Measurements from ENCODE around the gene CNNM3.
A peak's percentile ranks its signal among the peaks of the same experiment; 100 is the strongest.

Gene CNNM3

GRCh38 chr2:96823198-96823597 is 7.1 kb downstream of the CNNM3 start:
- Histone ChIP-seq H3K9me3 (ENCODE audit: insufficient read depth, low read depth, low read length) (no peaks in the 10 kb centered on the region), H3K36me3 (ENCODE audit: insufficient read depth, low read length) (peaks cover 68% of the 10 kb centered on the region), H3K4me3 (ENCODE audit: low read length) (no peak overlapping the region), H3K27me3 (ENCODE audit: insufficient read depth, low read length) (no peaks in the 10 kb centered on the region), H3K27ac (ENCODE audit: low read depth, low read length) (no peak overlapping the region), H3K4me1 (ENCODE audit: insufficient read depth, low read length) (0 out of 2 replicates have a peak, but pooled peaks cover 6% of the 10 kb centered on the region), H3K9ac (ENCODE audit: low read depth, low read length) (no peak overlapping the region)
- WGBS, result 95% methylated on average over 11 of the region's 11 CpGs

- WGBS, result 93% methylated on average over 6 of the region's 6 CpGs
- no peak overlapping the region for H3K27ac ChIP-seq (ENCODE audit: low read depth, low read length)
- no peak overlapping the region for H3K9ac ChIP-seq (ENCODE audit: low read depth, low read length)
- H3K27me3 ChIP-seq (ENCODE audit: insufficient read depth, low read length), result no peaks in the 10 kb centered on the region
- no peak overlapping the region for H3K4me3 ChIP-seq (ENCODE audit: low read length)
- H3K36me3 ChIP-seq (ENCODE audit: insufficient read depth, low read length), result peaks cover 72% of the 10 kb centered on the region
- 0 out of 2 replicates have a peak, but pooled peaks cover 3% of the 10 kb centered on the region for H3K4me1 ChIP-seq (ENCODE audit: insufficient read depth, low read length)
- H3K9me3 ChIP-seq (ENCODE audit: insufficient read depth, low read depth, low read length), result no peaks in the 10 kb centered on the region
Measured at GRCh38 chr2:96824079-96824870, 8.2 kb downstream of the CNNM3 start.

DNA sequence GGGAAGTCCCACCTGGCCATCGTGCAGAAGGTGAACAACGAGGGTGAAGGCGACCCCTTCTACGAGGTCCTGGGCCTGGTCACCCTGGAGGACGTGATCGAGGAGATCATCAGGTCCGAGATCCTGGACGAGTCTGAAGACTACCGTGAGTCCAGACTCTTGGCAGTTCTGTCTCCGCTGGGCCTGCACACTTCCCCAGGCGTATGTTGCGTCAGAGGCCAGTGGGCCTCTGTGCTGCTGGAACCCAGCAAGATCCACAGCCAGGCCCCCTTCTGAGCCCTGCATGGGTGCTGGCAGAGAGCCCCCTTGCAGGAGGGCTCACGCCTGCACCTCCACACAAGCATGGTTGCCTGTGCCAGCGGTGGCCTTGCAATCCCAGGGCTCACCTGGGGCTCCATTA is 9.0 kb downstream of the CNNM3 start:
- WGBS, result 95% methylated on average over 14 of the region's 14 CpGs
- Histone ChIP-seq H3K9me3 (ENCODE audit: insufficient read depth, low read depth, low read length) (no peaks in the 10 kb centered on the region), H3K4me3 (ENCODE audit: low read length) (no peak overlapping the region), H3K36me3 (ENCODE audit: insufficient read depth, low read length) (peaks cover 76% of the 10 kb centered on the region), H3K4me1 (ENCODE audit: insufficient read depth, low read length) (no peaks in the 10 kb centered on the region), H3K9ac (ENCODE audit: low read depth, low read length) (no peak overlapping the region), H3K27ac (ENCODE audit: low read depth, low read length) (no peak overlapping the region), H3K27me3 (ENCODE audit: insufficient read depth, low read length) (no peaks in the 10 kb centered on the region)

DNA sequence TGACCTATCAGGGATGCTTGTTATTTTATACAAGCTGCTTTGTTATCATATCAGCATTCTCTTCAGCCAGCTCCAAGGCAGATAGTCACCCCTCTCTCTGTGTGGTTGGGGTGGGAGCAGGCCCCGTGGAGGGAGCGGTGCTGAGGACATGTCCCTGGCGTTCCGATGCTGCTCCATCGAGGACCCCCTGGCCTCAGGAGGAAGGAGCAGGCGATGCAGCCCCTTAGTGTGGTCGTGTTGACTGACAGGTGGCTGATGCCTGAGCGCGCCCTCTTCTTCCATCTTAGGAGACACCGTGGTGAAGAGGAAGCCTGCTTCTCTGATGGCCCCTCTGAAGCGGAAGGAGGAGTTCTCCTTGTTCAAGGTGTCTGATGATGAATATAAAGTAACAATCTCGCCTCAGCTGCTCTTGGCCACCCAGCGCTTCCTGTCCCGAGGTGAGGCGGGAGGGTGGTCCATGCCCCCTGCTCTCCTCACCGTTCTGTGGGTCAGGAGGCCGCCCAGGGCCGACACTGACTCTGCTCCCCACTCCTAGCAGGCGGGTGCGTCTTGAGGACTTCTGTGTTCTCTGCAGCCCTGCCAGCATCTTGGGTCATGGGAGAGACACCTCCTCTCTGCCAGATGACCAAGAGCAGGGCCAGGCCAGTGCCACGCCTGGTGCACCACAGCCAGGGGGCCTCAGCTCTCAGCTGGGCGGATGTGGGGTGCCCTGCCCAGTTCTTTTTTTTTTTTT is 10.6 kb downstream of the CNNM3 start:
- Histone ChIP-seq H3K9me3 (ENCODE audit: insufficient read depth, low read depth, low read length) (no peaks in the 10 kb centered on the region), H3K36me3 (ENCODE audit: insufficient read depth, low read length) (peaks cover 85% of the 10 kb centered on the region)
- WGBS, result 97% methylated on average over 22 of the region's 22 CpGs

DNA sequence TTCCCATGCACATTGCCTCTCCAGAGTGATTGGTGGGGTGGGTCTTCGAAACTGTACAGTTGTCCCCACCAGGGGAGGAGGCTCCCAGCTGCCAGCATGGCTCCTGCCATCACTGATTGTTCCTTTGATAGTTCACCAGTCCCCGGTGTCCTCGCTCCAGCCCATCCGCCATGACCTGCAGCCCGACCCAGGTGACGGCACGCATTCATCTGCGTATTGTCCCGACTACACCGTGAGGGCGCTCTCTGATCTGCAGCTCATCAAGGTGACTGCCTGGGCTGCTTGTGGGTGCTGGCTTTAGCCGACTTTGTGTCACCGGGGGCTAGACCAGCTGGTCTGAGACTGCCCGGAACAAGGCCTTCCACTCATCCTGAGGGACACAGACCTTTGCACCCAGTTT is 12.4 kb downstream of the CNNM3 start:
- Histone ChIP-seq H3K4me1 (ENCODE audit: insufficient read depth, low read length) (peaks cover 23% of the 10 kb centered on the region), H3K27ac (ENCODE audit: low read depth, low read length) (no peak overlapping the region), H3K4me3 (ENCODE audit: low read length) (no peak overlapping the region), H3K27me3 (ENCODE audit: insufficient read depth, low read length) (no peaks in the 10 kb centered on the region), H3K9me3 (ENCODE audit: insufficient read depth, low read depth, low read length) (no peaks in the 10 kb centered on the region), H3K9ac (ENCODE audit: low read depth, low read length) (no peak overlapping the region), H3K36me3 (ENCODE audit: insufficient read depth, low read length) (peaks cover 83% of the 10 kb centered on the region)
- WGBS, result 95% methylated on average over 14 of the region's 14 CpGs

More for the DNA sequence above, 10.6 kb downstream of the CNNM3 start:
- Histone ChIP-seq H3K27ac (ENCODE audit: low read depth, low read length) (no peak overlapping the region), H3K4me1 (ENCODE audit: insufficient read depth, low read length) (peaks cover 6% of the 10 kb centered on the region; the same call in 1 of the 2 replicates), H3K4me3 (ENCODE audit: low read length) (no peak overlapping the region), H3K9ac (ENCODE audit: low read depth, low read length) (no peak overlapping the region), H3K27me3 (ENCODE audit: insufficient read depth, low read length) (no peaks in the 10 kb centered on the region)

- Histone ChIP-seq H3K27me3 (ENCODE audit: insufficient read depth, low read length) (no peaks in the 10 kb centered on the region), H3K9ac (ENCODE audit: low read depth, low read length) (no peak overlapping the region), H3K27ac (ENCODE audit: low read depth, low read length) (no peak overlapping the region), H3K4me3 (ENCODE audit: low read length) (no peak overlapping the region), H3K36me3 (ENCODE audit: insufficient read depth, low read length) (peaks cover 82% of the 10 kb centered on the region), H3K4me1 (ENCODE audit: insufficient read depth, low read length) (peaks cover 25% of the 10 kb centered on the region), H3K9me3 (ENCODE audit: insufficient read depth, low read depth, low read length) (no peaks in the 10 kb centered on the region)
- WGBS, result 95% methylated on average over 13 of the region's 13 CpGs
Measured at GRCh38 chr2:96828874-96829273, 12.8 kb downstream of the CNNM3 start.

- WGBS, result 93% methylated on average over 5 of the region's 5 CpGs
- Histone ChIP-seq H3K27me3 (ENCODE audit: insufficient read depth, low read length) (no peaks in the 10 kb centered on the region), H3K36me3 (ENCODE audit: insufficient read depth, low read length) (peaks cover 80% of the 10 kb centered on the region), H3K9me3 (ENCODE audit: insufficient read depth, low read depth, low read length) (no peaks in the 10 kb centered on the region), H3K4me3 (ENCODE audit: low read length) (no peak overlapping the region), H3K4me1 (ENCODE audit: insufficient read depth, low read length) (peaks cover 25% of the 10 kb centered on the region), H3K9ac (ENCODE audit: low read depth, low read length) (no peak overlapping the region), H3K27ac (ENCODE audit: low read depth, low read length) (no peak overlapping the region)
Measured at GRCh38 chr2:96830044-96830562, 14.0 kb downstream of the CNNM3 start.

- Histone ChIP-seq H3K4me1 (ENCODE audit: insufficient read depth, low read length) (peaks cover 25% of the 10 kb centered on the region), H3K27me3 (ENCODE audit: insufficient read depth, low read length) (no peaks in the 10 kb centered on the region), H3K27ac (ENCODE audit: low read depth, low read length) (peak overlapping the region; percentile 87; the same call in 1 of the 2 replicates), H3K9me3 (ENCODE audit: insufficient read depth, low read depth, low read length) (no peaks in the 10 kb centered on the region), H3K36me3 (ENCODE audit: insufficient read depth, low read length) (peaks cover 67% of the 10 kb centered on the region), H3K4me3 (ENCODE audit: low read length) (no peak overlapping the region), H3K9ac (ENCODE audit: low read depth, low read length) (no peak overlapping the region)
- 91% methylated on average over 10 of the region's 10 CpGs for WGBS
Measured at GRCh38 chr2:96831679-96832078, 15.6 kb downstream of the CNNM3 start.

- H3K27me3 ChIP-seq (ENCODE audit: insufficient read depth, low read length), result no peaks in the 10 kb centered on the region
- H3K27ac ChIP-seq (ENCODE audit: low read depth, low read length), result peak overlapping the region; percentile 87
- peaks cover 25% of the 10 kb centered on the region for H3K4me1 ChIP-seq (ENCODE audit: insufficient read depth, low read length)
- no peaks in the 10 kb centered on the region for H3K9me3 ChIP-seq (ENCODE audit: insufficient read depth, low read depth, low read length)
- peak overlapping the region; percentile 41; the same call in 1 of the 2 replicates for H3K4me3 ChIP-seq (ENCODE audit: low read length)
- H3K9ac ChIP-seq (ENCODE audit: low read depth, low read length), result peak overlapping the region; percentile 56
- H3K36me3 ChIP-seq (ENCODE audit: insufficient read depth, low read length), result peaks cover 63% of the 10 kb centered on the region
- WGBS, result 58% methylated on average over 11 of the region's 11 CpGs
Measured at GRCh38 chr2:96832408-96832753, 16.3 kb downstream of the CNNM3 start.

DNA sequence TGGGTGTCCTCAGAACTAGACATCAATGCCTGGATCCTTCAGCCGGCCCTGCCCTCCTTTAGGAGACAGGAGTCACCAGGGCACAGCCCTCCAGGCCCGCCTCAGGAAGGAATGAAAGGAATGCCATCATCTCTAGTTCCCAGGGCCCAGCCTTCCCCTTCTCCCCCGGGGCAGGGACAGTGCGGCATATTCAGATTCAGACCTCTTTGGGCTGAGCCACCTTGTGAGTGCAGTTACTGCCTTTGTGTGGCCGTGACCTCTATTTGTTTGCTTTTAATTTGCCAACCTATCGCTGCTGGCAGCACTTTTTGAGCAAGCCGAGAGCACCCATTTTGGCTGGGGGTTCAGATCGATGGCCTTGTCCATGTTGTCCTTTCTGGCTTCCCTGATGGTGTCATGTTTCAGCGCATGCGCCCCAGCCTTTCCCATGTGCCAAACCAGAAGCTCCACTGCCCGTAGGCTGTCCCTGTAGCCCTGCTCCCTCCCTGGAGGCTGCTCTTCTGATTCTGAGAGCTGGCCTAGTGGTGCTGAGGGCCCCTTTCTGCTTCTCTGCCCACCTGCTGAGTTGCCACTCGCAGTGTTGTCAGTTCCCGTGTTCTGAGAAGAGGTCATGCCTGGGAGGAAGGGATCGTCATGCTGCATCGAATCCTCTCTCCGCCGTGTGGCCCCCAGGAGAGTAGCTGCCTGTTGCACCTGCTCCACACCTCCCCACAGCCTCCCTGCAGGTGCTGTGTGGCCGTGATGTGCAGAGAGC is 16.9 kb downstream of the CNNM3 start:
- Histone ChIP-seq H3K4me1 (ENCODE audit: insufficient read depth, low read length) (peaks cover 25% of the 10 kb centered on the region), H3K4me3 (ENCODE audit: low read length) (peak overlapping the region; percentile 41), H3K9me3 (ENCODE audit: insufficient read depth, low read depth, low read length) (no peaks in the 10 kb centered on the region), H3K36me3 (ENCODE audit: insufficient read depth, low read length) (peaks cover 59% of the 10 kb centered on the region), H3K27ac (ENCODE audit: low read depth, low read length) (peak overlapping the region; percentile 87), H3K9ac (ENCODE audit: low read depth, low read length) (peak overlapping the region; percentile 56), H3K27me3 (ENCODE audit: insufficient read depth, low read length) (no peaks in the 10 kb centered on the region)
- 33% methylated on average over 17 of the region's 18 CpGs for WGBS

DNA sequence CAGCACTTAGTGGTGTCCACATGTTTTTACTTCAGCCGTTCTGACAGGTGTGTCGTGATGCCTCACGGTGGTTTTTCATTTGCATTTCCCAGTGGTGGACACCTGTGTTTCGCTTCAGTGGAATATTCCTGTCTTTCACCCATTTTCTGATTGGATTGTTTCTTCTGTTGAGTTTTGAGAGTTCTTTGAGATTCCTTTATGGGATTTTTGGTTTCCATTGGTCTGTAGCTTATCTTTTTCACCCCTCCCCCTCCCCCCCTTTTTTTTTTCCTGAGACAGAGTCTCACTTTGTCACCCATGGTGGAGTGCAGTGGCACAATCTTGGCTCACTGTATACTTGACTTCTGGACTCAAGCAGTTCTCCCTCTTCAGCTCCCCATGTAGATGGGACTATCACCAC is 19.8 kb downstream of the CNNM3 start:
- H3K36me3 ChIP-seq (ENCODE audit: insufficient read depth, low read length), result peaks cover 33% of the 10 kb centered on the region
- no peak overlapping the region for H3K4me3 ChIP-seq (ENCODE audit: low read length)
- no peaks in the 10 kb centered on the region for H3K27me3 ChIP-seq (ENCODE audit: insufficient read depth, low read length)
- H3K4me1 ChIP-seq (ENCODE audit: insufficient read depth, low read length), result peaks cover 25% of the 10 kb centered on the region
- no peak overlapping the region for H3K27ac ChIP-seq (ENCODE audit: low read depth, low read length)
- WGBS, result 97% methylated on average over 4 of the region's 4 CpGs
- H3K9ac ChIP-seq (ENCODE audit: low read depth, low read length), result no peak overlapping the region
- H3K9me3 ChIP-seq (ENCODE audit: insufficient read depth, low read depth, low read length), result no peaks in the 10 kb centered on the region

All from HUES64 (cell line).